CD4-positive, alpha-beta T cell treated with Interferon gamma for 1 hour (primary cell): ENCODE data around the gene FN1.
A peak's percentile ranks its signal among the peaks of the same experiment; 100 is the strongest.
"Not testable (repeated sequence)": the region's sequence is repeated elsewhere in the genome, so short reads cannot be mapped to it uniquely, and the experiment has no call there.

Experiments
- DNase-seq: peaks from one replicate; pipeline ENCODE4 v3.0.0-alpha.2; 2020

FN1 gene

GRCh38 chr2:215324811-215325210 is 111.1 kb downstream of the FN1 start:
- DNase-seq: no peak

DNA sequence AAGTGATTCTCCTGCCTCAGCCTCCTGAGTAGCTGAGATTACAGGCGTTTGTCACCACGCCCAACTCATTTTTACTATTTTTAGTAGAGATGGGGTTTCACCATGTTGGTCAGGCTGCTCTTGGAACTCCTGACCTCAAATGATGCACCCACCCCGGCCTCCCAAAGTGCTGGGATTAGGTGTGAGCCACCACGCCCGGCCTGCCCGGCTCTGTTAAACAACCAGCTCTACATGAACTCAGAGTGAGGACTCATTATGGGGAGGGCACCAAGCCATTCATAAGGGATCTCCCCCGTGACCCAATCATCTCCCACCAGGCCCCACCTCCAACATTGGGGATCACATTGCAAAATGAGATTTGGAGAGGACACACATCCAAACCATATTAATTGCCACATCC is 115.2 kb downstream of the FN1 start:
- no peak for DNase-seq

GRCh38 chr2:215320102-215320501 is 115.8 kb downstream of the FN1 start:
- no peak for DNase-seq

- no peak for DNase-seq
Measured at GRCh38 chr2:215319500-215319899, 116.4 kb downstream of the FN1 start.

DNA sequence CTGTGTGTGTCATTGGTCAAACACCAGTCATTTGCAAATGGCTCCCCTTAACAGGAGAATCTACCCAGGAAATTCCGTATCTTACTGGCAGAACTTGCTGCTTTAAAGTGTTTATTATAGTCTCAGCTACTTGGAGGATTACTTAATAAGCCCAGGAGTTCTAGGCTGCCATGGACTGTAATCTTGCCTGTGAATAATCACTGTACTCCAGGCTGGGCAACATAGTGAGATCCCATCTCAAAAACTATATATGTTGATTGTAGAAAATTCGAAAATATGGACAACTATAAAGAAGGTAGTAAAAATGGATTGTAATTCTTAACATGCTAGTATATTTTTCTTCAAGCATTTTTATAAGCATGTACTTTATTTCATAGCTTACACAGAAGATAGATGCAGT is 119.5 kb downstream of the FN1 start:
- DNase-seq: no peak

- no peak for DNase-seq
Measured at GRCh38 chr2:215315301-215315700, 120.6 kb downstream of the FN1 start.

- DNase-seq: no peak
Measured at GRCh38 chr2:215314896-215315295, 121.0 kb downstream of the FN1 start.

DNA sequence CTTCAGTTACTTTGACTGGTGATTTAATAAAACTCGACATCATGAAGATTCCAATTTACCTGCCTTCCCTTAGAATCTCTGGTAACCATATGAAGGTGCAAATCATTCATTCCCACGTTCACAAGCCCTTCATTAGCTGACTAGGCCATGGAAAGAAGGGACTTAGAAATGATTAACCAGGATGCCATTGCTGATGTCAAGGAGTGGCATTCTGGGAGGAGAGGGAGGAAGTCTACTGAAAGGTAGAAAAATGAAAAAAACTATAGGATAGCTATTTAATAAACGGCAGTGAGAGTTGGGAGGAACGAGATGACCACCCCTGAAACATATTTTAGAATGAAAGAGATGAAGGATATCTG is 122.6 kb downstream of the FN1 start:
- no peak for DNase-seq

DNA sequence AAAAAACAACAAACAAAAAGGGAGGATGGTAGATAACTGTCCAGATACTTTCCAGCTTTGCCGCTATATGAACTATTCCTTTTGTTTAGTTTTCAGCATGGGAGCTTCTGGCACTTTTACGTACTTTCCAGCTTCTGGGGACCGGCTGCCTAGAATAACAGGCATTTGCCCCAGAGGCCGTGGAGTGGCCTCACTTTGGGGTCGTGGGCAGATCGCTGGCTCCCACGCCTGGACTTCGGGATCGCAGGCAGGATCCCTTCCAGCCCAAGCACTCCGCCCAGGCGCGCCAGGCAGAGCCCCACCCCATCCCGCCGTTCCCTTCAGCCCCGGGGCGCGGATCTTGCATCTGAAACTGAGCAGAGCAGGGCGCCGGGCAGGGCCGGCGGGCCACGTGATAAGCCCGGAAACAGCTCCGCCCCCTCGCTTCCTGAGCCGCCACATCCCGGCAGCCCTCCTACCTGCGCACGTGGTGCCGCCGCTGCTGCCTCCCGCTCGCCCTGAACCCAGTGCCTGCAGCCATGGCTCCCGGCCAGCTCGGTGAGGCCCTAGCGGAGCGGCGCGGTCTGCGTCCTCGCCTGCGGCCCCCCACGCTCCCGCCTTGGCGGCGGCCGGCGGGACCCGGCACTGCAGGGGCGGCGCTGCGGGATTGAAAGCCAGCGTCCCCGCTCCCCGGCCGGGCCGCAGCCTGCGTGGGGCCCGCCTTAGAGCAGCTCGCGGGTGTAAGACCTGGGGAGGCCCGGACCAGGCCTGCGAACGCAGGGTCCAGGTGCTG is 124.1 kb downstream of the FN1 start, which contains the start of gene ATIC:
Gene ATIC, plus strand, starts transcription at position 435 of the 772 bp plus-strand sequence. Its CDS starts 84 bp downstream, at position 519.
- DNase-seq: peak; percentile 86

DNA sequence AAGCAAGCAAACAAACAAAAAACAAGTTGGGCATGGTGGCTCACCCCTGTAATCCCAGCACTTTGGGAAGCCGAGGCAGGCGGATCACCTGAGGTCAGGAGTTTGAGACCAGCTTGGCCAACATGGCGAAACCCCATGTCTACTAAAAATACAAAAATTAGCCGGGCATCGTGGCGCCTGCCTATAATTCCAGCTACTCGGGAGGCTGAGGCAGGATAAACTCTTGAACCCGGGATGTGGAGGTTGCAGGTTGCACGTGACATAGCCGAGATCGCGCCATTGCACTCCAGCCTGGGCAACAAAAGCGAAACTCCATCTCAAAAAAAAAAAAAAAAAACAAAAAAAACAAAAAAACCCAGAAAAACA is 124.6 kb downstream of the FN1 start:
- not testable (repeated sequence) for DNase-seq
